HepG2 (cell line): Measurements from ENCODE around the gene EMC9. TPM values are rescaled to one million over a fixed set of nuclear protein-coding genes. Genes with fewer than 3 reads are reported as not detected.
A peak's percentile ranks its signal among the peaks of the same experiment; 100 is the strongest.

Experiments
- ADNP ChIP-seq: sonication (generic); formaldehyde crosslinking; IDR thresholded peaks from 2 replicates; pipeline ENCODE4 v1.4.0; 2020; ENCODE audit warnings: missing genetic modification reagents
- ATF1 ChIP-seq: IDR thresholded peaks from 2 replicates; pipeline ENCODE4 v1.6.1; 2016; ENCODE audit warnings: mild to moderate bottlenecking, control low read depth
- HCFC1 ChIP-seq: fragments of 150-350 bp; IDR thresholded peaks from 2 replicates; pipeline ENCODE4 v1.6.1; 2014; ENCODE audit warnings: low read depth, low read length
- HDAC2 ChIP-seq: sonication (generic); formaldehyde crosslinking; IDR thresholded peaks from 2 replicates; pipeline ENCODE4 v1.4.0; 2020; ENCODE audit warnings: missing genetic modification reagents
- KDM2A ChIP-seq: sonication (generic); formaldehyde crosslinking; IDR thresholded peaks from 2 replicates; pipeline ENCODE4 v1.4.0; 2020; ENCODE audit warnings: low read depth, missing genetic modification reagents, borderline replicate concordance
- RFXAP ChIP-seq: sonication (generic); formaldehyde crosslinking; IDR thresholded peaks from 2 replicates; pipeline ENCODE4 v1.4.0; 2020; ENCODE audit warnings: missing genetic modification reagents, borderline replicate concordance
- SETDB1 ChIP-seq: sonication (generic); formaldehyde crosslinking; IDR thresholded peaks from 2 replicates; pipeline ENCODE4 v1.5.1; 2020; ENCODE audit warnings: missing genetic modification reagents, mild to moderate bottlenecking, borderline replicate concordance
- SMC3 ChIP-seq: IDR thresholded peaks from 2 replicates; pipeline ENCODE4 v1.6.1; 2011; ENCODE audit warnings: low read length, improper control_type of control experiment
- TBP ChIP-seq: sonication (generic); formaldehyde crosslinking; IDR thresholded peaks from 2 replicates; pipeline ENCODE4 v1.5.0; 2020; ENCODE audit warnings: missing genetic modification reagents
- ZNF766 ChIP-seq: sonication (generic); formaldehyde crosslinking; IDR thresholded peaks from 2 replicates; pipeline ENCODE4 v1.5.0; 2020; ENCODE audit warnings: missing genetic modification reagents, borderline replicate concordance
- polyA plus RNA-seq, 8 experiments: library from polyadenylated mRNA; depleted of rRNA in 3 of 8; stranded (reverse) in 7 of 8; unstranded in 1 of 8; fragments of >200 nt; fragmentation: Illumina TruSeq in 4 of 8; extraction: Trizol in 4 of 8; gene quantifications; 2 replicates each; pipeline versions ENCODE4 v1.2.1 to v1.2.3, GENCODE V29; 2011 to 2016; ENCODE audit warnings: low read depth in 4 of 8, missing spikeins in 1 of 8, mixed read lengths in 1 of 8; ENCODE audit not compliant: insufficient read depth in 1 of 8
- total RNA-seq, 5 experiments: library from RNA; depleted of rRNA; stranded (reverse); fragments of >200 nt; fragmentation: Illumina TruSeq; extraction: Trizol; gene quantifications; 2 replicates each; pipeline ENCODE4 v1.2.3, GENCODE V29; 2016; ENCODE audit warnings: low read depth in 1 of 5
- TF ChIP-seq, protein P1 (sequence below): IDR thresholded peaks from 2 replicates; pipeline ENCODE4 v1.6.1; 2016; ENCODE audit warnings: control low read depth
- TF ChIP-seq, protein P2 (sequence below), 2 experiments: fragments of 450-650 bp in 1 of 2; sonication (generic) in 1 of 2; formaldehyde crosslinking in 1 of 2; IDR thresholded peaks; 2 replicates each; pipeline versions ENCODE4 v1.6.1 to v1.8.0; 2016 to 2022; ENCODE audit warnings: antibody characterized with exemption in 1 of 2, mild to moderate bottlenecking in 1 of 2, missing genetic modification reagents in 1 of 2
- TF ChIP-seq, protein P3 (sequence below): sonication (generic); formaldehyde crosslinking; IDR thresholded peaks from 2 replicates; pipeline ENCODE4 v1.5.1; 2020; ENCODE audit warnings: mild to moderate bottlenecking, missing genetic modification reagents, borderline replicate concordance

EMC9 gene
- total and polyA plus RNA-seq, 2 of the 13 experiments (the other 11 are each of a cell fraction or from before 2014, with no cell fraction given) = 60.5 to 78.7 TPM

DNA sequence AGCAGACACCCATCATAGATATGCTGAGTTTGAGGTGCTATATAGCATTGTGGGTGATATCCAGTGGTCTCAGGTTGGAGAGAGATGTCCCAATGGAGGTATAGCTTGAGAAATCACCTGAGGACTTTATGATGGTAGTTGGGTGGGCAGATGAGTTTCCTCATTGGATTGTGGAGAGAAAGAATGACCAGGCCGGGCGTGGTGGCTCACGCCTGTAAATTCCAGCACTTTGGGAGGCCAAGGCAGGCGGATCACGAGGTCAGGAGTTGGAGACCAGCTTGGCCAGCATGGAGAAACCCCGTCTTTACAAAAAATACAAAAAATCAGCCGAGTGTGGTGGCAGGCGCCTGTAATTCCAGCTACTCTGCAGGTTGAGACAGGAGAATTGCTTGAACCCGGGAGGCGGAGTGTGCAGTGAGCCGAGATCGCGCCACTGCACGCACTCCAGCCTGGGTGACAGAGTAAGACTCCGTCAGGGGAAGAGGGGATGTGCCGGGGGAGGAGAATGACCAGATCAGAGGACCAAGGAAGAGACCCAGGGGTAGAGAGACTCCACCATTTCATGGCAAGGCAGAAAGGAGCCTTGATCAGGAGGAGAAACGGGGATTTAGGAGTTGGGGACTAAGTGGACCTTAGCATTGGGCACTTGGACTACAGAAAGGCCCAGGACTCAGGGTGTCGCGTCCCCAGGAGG, 48.0 kb downstream of the EMC9 start (continued):
- TF ChIP-seq SETDB1 (CRISPR knock-in tag) (no peak), ATF1 (no peak), HCFC1 (no peak), HDAC2 (CRISPR knock-in tag) (no peak), KDM2A (CRISPR knock-in tag) (no peak), TBP (CRISPR knock-in tag) (no peak), ZNF766 (CRISPR knock-in tag) (no peak; the same call in 1 of the 2 replicates), ADNP (CRISPR knock-in tag) (no peak), SMC3 (0 out of 2 replicates have a peak, but pooled peaks have one; percentile 16), RFXAP (CRISPR knock-in tag) (0 out of 2 replicates have a peak, but pooled peaks have one; percentile 16)
- TF ChIP-seq, protein P1, sequence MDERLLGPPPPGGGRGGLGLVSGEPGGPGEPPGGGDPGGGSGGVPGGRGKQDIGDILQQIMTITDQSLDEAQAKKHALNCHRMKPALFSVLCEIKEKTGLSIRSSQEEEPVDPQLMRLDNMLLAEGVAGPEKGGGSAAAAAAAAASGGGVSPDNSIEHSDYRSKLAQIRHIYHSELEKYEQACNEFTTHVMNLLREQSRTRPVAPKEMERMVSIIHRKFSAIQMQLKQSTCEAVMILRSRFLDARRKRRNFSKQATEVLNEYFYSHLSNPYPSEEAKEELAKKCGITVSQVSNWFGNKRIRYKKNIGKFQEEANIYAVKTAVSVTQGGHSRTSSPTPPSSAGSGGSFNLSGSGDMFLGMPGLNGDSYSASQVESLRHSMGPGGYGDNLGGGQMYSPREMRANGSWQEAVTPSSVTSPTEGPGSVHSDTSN (CRISPR knock-in tag) = 0 out of 2 replicates have a peak, but pooled peaks have one; percentile 6
- TF ChIP-seq, protein P2, sequence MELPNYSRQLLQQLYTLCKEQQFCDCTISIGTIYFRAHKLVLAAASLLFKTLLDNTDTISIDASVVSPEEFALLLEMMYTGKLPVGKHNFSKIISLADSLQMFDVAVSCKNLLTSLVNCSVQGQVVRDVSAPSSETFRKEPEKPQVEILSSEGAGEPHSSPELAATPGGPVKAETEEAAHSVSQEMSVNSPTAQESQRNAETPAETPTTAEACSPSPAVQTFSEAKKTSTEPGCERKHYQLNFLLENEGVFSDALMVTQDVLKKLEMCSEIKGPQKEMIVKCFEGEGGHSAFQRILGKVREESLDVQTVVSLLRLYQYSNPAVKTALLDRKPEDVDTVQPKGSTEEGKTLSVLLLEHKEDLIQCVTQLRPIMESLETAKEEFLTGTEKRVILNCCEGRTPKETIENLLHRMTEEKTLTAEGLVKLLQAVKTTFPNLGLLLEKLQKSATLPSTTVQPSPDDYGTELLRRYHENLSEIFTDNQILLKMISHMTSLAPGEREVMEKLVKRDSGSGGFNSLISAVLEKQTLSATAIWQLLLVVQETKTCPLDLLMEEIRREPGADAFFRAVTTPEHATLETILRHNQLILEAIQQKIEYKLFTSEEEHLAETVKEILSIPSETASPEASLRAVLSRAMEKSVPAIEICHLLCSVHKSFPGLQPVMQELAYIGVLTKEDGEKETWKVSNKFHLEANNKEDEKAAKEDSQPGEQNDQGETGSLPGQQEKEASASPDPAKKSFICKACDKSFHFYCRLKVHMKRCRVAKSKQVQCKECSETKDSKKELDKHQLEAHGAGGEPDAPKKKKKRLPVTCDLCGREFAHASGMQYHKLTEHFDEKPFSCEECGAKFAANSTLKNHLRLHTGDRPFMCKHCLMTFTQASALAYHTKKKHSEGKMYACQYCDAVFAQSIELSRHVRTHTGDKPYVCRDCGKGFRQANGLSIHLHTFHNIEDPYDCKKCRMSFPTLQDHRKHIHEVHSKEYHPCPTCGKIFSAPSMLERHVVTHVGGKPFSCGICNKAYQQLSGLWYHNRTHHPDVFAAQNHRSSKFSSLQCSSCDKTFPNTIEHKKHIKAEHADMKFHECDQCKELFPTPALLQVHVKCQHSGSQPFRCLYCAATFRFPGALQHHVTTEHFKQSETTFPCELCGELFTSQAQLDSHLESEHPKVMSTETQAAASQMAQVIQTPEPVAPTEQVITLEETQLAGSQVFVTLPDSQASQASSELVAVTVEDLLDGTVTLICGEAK (IDR thresholded peaks at IDR 0.05) = no peak
- TF ChIP-seq, protein P2 (CRISPR knock-in tag; IDR thresholded peaks at IDR 0.05) = no peak
- TF ChIP-seq, protein P3, sequence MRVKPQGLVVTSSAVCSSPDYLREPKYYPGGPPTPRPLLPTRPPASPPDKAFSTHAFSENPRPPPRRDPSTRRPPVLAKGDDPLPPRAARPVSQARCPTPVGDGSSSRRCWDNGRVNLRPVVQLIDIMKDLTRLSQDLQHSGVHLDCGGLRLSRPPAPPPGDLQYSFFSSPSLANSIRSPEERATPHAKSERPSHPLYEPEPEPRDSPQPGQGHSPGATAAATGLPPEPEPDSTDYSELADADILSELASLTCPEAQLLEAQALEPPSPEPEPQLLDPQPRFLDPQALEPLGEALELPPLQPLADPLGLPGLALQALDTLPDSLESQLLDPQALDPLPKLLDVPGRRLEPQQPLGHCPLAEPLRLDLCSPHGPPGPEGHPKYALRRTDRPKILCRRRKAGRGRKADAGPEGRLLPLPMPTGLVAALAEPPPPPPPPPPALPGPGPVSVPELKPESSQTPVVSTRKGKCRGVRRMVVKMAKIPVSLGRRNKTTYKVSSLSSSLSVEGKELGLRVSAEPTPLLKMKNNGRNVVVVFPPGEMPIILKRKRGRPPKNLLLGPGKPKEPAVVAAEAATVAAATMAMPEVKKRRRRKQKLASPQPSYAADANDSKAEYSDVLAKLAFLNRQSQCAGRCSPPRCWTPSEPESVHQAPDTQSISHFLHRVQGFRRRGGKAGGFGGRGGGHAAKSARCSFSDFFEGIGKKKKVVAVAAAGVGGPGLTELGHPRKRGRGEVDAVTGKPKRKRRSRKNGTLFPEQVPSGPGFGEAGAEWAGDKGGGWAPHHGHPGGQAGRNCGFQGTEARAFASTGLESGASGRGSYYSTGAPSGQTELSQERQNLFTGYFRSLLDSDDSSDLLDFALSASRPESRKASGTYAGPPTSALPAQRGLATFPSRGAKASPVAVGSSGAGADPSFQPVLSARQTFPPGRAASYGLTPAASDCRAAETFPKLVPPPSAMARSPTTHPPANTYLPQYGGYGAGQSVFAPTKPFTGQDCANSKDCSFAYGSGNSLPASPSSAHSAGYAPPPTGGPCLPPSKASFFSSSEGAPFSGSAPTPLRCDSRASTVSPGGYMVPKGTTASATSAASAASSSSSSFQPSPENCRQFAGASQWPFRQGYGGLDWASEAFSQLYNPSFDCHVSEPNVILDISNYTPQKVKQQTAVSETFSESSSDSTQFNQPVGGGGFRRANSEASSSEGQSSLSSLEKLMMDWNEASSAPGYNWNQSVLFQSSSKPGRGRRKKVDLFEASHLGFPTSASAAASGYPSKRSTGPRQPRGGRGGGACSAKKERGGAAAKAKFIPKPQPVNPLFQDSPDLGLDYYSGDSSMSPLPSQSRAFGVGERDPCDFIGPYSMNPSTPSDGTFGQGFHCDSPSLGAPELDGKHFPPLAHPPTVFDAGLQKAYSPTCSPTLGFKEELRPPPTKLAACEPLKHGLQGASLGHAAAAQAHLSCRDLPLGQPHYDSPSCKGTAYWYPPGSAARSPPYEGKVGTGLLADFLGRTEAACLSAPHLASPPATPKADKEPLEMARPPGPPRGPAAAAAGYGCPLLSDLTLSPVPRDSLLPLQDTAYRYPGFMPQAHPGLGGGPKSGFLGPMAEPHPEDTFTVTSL (CRISPR knock-in tag) = no peak
